GM18909 (cell line): ENCODE data around the gene PADI1.
A peak's percentile ranks its signal among the peaks of the same experiment; 100 is the strongest.

Experiments used
- ATAC-seq: cut with Tn5 transposase; IDR thresholded peaks from one replicate; pipeline ENCODE4 v1.9.1; 2021; ENCODE audit warnings: mild to moderate bottlenecking; ENCODE audit not compliant: unreplicated experiment, poor library complexity

PADI1 gene

GRCh38 chr1:17195731-17196130 lies 9.2 kb upstream of the PADI1 start:
- ATAC-seq = no peak

GRCh38 chr1:17196496-17197185 lies 8.3 kb upstream of the PADI1 start:
- ATAC-seq = no peak

GRCh38 chr1:17197696-17198095 lies 7.2 kb upstream of the PADI1 start:
- ATAC-seq = no peak

- no peak for ATAC-seq
Observed at GRCh38 chr1:17198476-17199258, 6.3 kb upstream of the PADI1 start.

GRCh38 chr1:17199267-17200044 lies 5.5 kb upstream of the PADI1 start:
- ATAC-seq = no peak

- no peak for ATAC-seq
Observed at GRCh38 chr1:17200246-17200645, 4.7 kb upstream of the PADI1 start.

- ATAC-seq = no peak
Observed at GRCh38 chr1:17200756-17201155, 4.2 kb upstream of the PADI1 start.

GRCh38 chr1:17201201-17202021 lies 3.5 kb upstream of the PADI1 start:
- no peak for ATAC-seq

- no peak for ATAC-seq
Observed at GRCh38 chr1:17205652-17206051, 724 bp downstream of the PADI1 start.

GRCh38 chr1:17206196-17206595 lies 1.3 kb downstream of the PADI1 start:
- no peak for ATAC-seq

- ATAC-seq = peak; percentile 61
Observed at GRCh38 chr1:17207046-17207445, 2.1 kb downstream of the PADI1 start.

GRCh38 chr1:17207540-17207939 lies 2.6 kb downstream of the PADI1 start:
- ATAC-seq = peak; percentile 7

- peak; percentile 58 for ATAC-seq
Observed at GRCh38 chr1:17207966-17208418, 3.1 kb downstream of the PADI1 start.

GRCh38 chr1:17208546-17208945 lies 3.6 kb downstream of the PADI1 start:
- no peak for ATAC-seq

GRCh38 chr1:17209430-17209829 lies 4.5 kb downstream of the PADI1 start:
- ATAC-seq = no peak

GRCh38 chr1:17210176-17210575 lies 5.2 kb downstream of the PADI1 start:
- no peak for ATAC-seq

- ATAC-seq = no peak
Observed at GRCh38 chr1:17211377-17211776, 6.4 kb downstream of the PADI1 start.

- no peak for ATAC-seq
Observed at GRCh38 chr1:17212009-17212408, 7.1 kb downstream of the PADI1 start.

- no peak for ATAC-seq
Observed at GRCh38 chr1:17212487-17213121, 7.7 kb downstream of the PADI1 start.
